Measurements from ENCODE around the gene TEX14. TPM values are rescaled to one million over a fixed set of nuclear protein-coding genes. Genes with fewer than 3 reads are reported as not detected.

The TEX14 gene
- total RNA-seq, 4 donors from 2014 or later = 0.13 to 0.19 TPM; not detected in 2

GRCh38 chr17:58595194-58595792 lies 96.6 kb downstream of the TEX14 start:
- no peaks in the 10 kb centered on the region for H3K4me1 ChIP-seq
- no peak for TF ChIP-seq POLR2A (IDR thresholded peaks at IDR 0.05)
- TF ChIP-seq CTCF (IDR thresholded peaks at IDR 0.05) = no peak
- WGBS, 2 donors = 70 to 79% methylated on average over 5 of the region's 5 CpGs
- H3K9me3 ChIP-seq = no peaks in the 10 kb centered on the region
- H3K36me3 ChIP-seq = no peaks in the 10 kb centered on the region
- intact Hi-C loops (cut with DNase I) = no loop called here
- no peak for DNase-seq
- H3K4me3 ChIP-seq = no peak overlapping the region
- H3K27me3 ChIP-seq = no peaks in the 10 kb centered on the region
- no peak overlapping the region for H3K27ac ChIP-seq

GRCh38 chr17:58593123-58593522 lies 98.7 kb downstream of the TEX14 start:
- intact Hi-C loops (cut with DNase I) = no loop called here
- TF ChIP-seq POLR2A (IDR thresholded peaks at IDR 0.05) (no peak), CTCF (IDR thresholded peaks at IDR 0.05) (no peak)
- Histone ChIP-seq H3K36me3 (no peaks in the 10 kb centered on the region), H3K27me3 (no peaks in the 10 kb centered on the region), H3K27ac (no peak overlapping the region), H3K4me3 (no peak overlapping the region), H3K9me3 (no peaks in the 10 kb centered on the region), H3K4me1 (no peaks in the 10 kb centered on the region)
- DNase-seq = no peak
- 84 to 93% methylated on average over 1 of the region's 1 CpG for WGBS, 2 donors

GRCh38 chr17:58591455-58591854 lies 100.4 kb downstream of the TEX14 start:
- Histone ChIP-seq H3K9me3 (no peaks in the 10 kb centered on the region), H3K27me3 (no peaks in the 10 kb centered on the region), H3K4me1 (no peaks in the 10 kb centered on the region), H3K4me3 (no peak overlapping the region), H3K27ac (no peak overlapping the region), H3K36me3 (no peaks in the 10 kb centered on the region)
- no peak for DNase-seq
- TF ChIP-seq CTCF (IDR thresholded peaks at IDR 0.05) (peak in 1 of 6 experiments; percentile 5), POLR2A (IDR thresholded peaks at IDR 0.05) (no peak)
- intact Hi-C loops (cut with DNase I) = no loop called here
- WGBS, 2 donors = 74 to 91% methylated on average over 6 of the region's 6 CpGs

- no peaks in the 10 kb centered on the region for H3K4me1 ChIP-seq
- intact Hi-C loops (cut with DNase I) = no loop called here
- no peaks in the 10 kb centered on the region for H3K27me3 ChIP-seq
- H3K4me3 ChIP-seq = no peak overlapping the region
- WGBS, 2 donors = 63 to 79% methylated on average over 2 of the region's 2 CpGs
- no peaks in the 10 kb centered on the region for H3K36me3 ChIP-seq
- H3K9me3 ChIP-seq = no peaks in the 10 kb centered on the region
- no peak for TF ChIP-seq POLR2A (IDR thresholded peaks at IDR 0.05)
- TF ChIP-seq CTCF (IDR thresholded peaks at IDR 0.05) = no peak
- DNase-seq = no peak
- H3K27ac ChIP-seq = no peak overlapping the region
These were observed 101.5 kb downstream of the TEX14 start for GRCh38 chr17:58590377-58590776.

- Histone ChIP-seq H3K27ac (no peak overlapping the region), H3K4me1 (no peaks in the 10 kb centered on the region), H3K27me3 (no peaks in the 10 kb centered on the region), H3K36me3 (no peaks in the 10 kb centered on the region), H3K4me3 (no peak overlapping the region), H3K9me3 (no peaks in the 10 kb centered on the region)
- peak; percentile 74 to 90 (median 78) for TF ChIP-seq CTCF (IDR thresholded peaks at IDR 0.05)
- TF ChIP-seq POLR2A (IDR thresholded peaks at IDR 0.05) = no peak
- no peak for DNase-seq
- WGBS, 2 donors = 0 to 10% methylated on average over 1 of the region's 2 CpGs
- intact Hi-C loops (cut with DNase I) = no loop called here
These were observed 104.1 kb downstream of the TEX14 start for GRCh38 chr17:58587713-58588117.
